HG03064 (cell line): ENCODE data around the gene DCAF12.
A peak's percentile ranks its signal among the peaks of the same experiment; 100 is the strongest.
"Not testable (repeated sequence)": the region's sequence is repeated elsewhere in the genome, so short reads cannot be mapped to it uniquely, and the experiment has no call there.

Experiments
- ATAC-seq: cut with Tn5 transposase; IDR thresholded peaks from one replicate; pipeline ENCODE4 v1.9.1; 2021; ENCODE audit warnings: low read depth; ENCODE audit not compliant: unreplicated experiment

The DCAF12 gene

DNA sequence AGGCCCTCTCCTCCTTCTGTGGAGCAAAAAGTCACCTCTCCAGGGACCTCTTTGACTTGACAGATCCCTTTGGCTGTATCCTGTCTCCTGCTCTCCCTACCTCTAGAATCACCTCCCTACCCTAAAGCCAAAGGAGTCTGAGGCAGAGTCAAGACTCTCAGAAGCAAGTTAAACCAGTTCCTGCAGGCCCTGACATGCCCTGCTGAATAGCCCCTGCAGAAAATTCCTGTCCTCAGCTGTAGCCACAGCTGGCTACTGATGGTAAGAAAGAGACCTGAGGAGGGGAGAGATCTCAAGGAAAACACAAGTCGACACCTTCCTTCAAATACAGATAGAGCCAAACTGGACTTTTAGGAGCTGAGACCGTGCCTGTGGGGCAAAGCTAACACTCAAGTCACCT lies 54.1 kb downstream of the DCAF12 start:
- ATAC-seq: no peak

GRCh38 chr9:34070606-34071324 lies 55.7 kb downstream of the DCAF12 start:
- ATAC-seq: no peak

GRCh38 chr9:34069831-34070230 lies 56.7 kb downstream of the DCAF12 start:
- no peak for ATAC-seq

GRCh38 chr9:34065541-34065940 lies 61.0 kb downstream of the DCAF12 start:
- ATAC-seq: no peak

DNA sequence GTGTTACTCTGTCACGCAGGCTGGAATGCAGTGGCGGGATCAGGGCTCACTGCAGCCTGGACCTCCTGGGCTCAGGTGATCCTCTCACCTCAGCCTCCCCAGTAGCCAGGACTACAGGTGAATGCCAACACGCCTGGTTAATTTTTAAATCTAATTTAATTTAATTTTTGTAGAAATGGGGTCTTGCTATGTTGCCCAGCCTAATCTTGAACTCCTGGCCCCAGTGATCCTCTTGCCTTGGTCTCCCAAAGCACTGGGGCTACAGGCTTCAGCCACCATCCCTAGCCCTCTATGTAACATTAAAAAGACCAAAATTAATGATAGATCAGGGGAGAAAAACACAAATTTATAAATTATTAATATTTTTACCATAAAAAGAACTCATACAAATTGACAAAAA lies 66.5 kb downstream of the DCAF12 start:
- ATAC-seq: no peak

DNA sequence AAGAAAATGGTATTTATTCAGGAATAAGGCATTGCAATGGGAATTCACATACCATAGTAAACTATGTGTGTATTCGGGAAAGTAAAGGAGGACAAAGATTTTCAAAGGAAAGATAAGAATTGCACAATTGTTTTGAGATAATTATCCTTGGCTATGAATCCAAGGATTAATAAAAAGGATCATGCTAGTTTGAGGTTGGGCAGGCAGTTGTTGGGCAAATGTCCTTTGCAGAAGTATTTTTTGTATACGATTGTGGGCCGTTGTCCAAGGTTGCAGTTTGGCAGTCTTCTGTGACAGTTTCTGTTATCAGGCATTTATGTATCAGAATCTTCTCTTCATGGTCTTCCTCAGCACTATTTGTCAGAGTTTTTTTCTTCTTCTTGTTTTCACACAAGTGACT lies 67.2 kb downstream of the DCAF12 start:
- no peak for ATAC-seq

DNA sequence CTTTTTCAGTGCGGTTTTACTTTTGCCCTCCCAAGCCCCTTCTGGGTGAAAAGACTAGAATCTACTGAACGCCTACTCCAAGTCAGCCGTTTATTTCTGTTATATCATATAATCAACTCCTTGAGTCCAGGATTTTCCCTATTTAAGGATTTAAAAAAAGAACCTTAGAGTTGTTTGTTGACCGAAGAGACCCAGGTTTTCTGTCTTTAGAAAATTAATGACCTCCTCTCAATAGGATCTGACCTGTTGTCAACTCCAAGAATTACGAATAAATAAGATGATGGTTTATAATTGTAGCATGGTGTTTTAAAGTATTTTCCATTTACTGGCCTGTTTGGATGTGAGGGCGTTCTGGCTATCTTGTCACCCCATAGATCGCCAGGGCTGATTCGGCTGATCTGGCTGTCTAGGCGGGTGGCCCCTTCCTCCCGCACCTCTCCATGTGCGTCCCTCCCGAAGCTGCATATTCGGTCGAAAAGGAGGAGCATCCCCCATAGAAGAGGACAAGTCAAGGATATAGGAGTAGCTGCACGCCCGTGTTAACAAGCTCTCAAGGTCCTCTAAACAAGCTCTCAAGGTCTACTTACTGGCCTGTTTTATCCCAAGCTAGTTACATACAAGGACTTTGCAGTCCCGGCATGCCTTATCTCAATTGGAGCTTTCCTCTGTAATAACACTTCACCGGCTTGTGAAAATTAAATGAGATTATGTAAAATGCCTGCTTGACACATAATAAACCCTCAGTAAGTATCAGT lies 76.7 kb downstream of the DCAF12 start:
- ATAC-seq: no peak

- ATAC-seq: peak; percentile 68
These were observed 77.5 kb downstream of the DCAF12 start, which contains the start of gene UBAP2 for GRCh38 chr9:34048727-34049629. Gene UBAP2 (minus strand): TSS chr9:34048887. CDS start chr9:34017148, 31,739 bp downstream.

GRCh38 chr9:34047864-34048726 lies 78.4 kb downstream of the DCAF12 start:
- ATAC-seq: peak; percentile 28

GRCh38 chr9:34046784-34047379 lies 79.6 kb downstream of the DCAF12 start:
- no peak for ATAC-seq

DNA sequence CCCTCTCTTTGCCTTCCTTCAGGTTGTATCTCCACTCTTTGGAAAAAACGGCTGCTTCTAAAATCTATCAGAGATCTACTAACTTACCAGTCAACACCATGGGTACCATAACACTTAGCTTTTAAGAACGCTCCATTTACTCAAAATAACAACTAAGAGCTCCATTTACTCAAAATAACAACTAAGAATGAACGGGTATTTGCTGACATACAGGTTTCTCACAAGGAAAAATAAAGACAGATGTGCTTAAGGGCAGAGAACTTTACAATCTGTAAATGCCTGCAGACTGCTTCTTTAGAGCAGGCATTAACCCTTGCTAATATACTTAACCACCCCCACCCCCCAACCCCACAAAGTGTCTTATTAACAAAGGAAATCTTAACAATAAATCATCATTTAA lies 80.6 kb downstream of the DCAF12 start:
- no peak for ATAC-seq

DNA sequence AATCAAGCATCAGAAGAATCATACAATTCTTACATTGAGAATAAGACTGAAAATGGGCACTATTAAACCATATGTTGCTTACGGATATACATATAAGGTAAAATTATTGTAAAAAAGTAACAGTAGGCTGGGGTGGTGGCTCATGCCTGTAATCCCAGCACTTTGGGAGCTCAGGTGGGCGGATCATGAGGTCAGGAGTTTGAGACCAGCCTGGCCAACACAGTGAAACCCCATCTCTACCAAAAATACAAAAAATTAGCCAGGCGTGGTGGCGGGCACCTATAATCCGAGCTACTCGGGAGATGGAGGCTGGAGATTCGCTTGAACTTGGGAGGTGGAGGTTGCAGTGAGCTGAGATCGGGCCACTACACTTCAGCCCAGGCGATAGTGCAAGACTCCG lies 84.4 kb downstream of the DCAF12 start:
- ATAC-seq: not testable (repeated sequence)

DNA sequence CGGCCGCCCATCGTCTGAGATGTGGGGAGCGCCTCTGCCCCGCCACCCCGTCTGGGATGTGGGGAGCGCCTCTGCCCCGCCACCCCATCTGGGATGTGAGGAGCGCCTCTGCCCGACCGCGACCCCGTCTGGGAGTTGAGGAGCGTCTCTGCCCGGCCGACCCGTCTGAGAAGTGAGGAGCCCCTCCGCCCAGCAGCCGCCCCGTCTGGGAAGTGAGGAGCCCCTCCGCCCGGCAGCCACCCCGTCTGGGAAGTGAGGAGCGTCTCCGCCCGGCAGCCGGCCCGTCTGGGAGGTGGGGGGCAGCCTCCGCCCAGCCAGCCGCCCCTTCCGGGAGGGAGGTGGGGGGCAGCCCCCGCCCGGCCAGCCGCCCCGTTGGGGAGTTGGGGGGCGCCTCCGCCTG lies 87.6 kb downstream of the DCAF12 start:
- not testable (repeated sequence) for ATAC-seq

DNA sequence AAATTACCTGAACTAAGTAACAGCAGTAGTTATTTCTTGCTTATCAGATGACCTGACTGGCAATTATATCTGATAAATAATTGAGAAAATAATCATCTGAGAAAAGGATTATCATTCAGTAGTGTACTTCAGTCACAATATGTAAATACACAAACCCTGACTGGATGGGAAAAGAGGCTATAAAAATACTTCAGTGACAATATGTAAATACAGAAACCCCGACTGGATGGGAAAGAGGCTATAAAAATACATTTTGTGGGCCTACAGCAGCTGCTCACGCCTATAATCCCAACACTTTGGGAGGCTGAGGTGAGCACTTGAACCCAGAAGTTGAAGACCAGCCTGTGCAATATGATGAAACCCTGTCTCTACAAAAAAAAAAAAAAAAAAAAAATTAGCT lies 88.9 kb downstream of the DCAF12 start:
- ATAC-seq: no peak

GRCh38 chr9:34036625-34037024 lies 89.9 kb downstream of the DCAF12 start:
- no peak for ATAC-seq
